HG02973 (cell line): ENCODE measurements around the gene UQCR10.

ENCODE experiments used
- ATAC-seq: cut with Tn5 transposase; IDR thresholded peaks from one replicate; pipeline ENCODE4 v1.9.1; 2021; ENCODE audit warnings: moderate library complexity; ENCODE audit not compliant: unreplicated experiment

UQCR10 gene

GRCh38 chr22:29767171-29768051 is at the start of gene UQCR10:
Gene UQCR10 (plus strand): TSS chr22:29767369. CDS start chr22:29767399, 30 bp downstream.
- peak; percentile 58 for ATAC-seq

- ATAC-seq = no peak
These were observed 49.4 kb upstream of the UQCR10 start for GRCh38 chr22:29717789-29718188.

- ATAC-seq = no peak
These were observed 47.9 kb upstream of the UQCR10 start for GRCh38 chr22:29718949-29719898.

GRCh38 chr22:29719899-29720645 is 47.1 kb upstream of the UQCR10 start, which contains the start of gene CABP7:
Gene CABP7 (plus strand): TSS chr22:29720003. CDS start chr22:29720425, 422 bp downstream.
- ATAC-seq = no peak

- ATAC-seq = no peak
These were observed 46.3 kb upstream of the UQCR10 start for GRCh38 chr22:29720811-29721323.

- ATAC-seq = no peak
These were observed 45.0 kb upstream of the UQCR10 start for GRCh38 chr22:29722151-29722550.

- no peak for ATAC-seq
These were observed 44.6 kb upstream of the UQCR10 start for GRCh38 chr22:29722587-29722986.

- ATAC-seq = no peak
These were observed 43.4 kb upstream of the UQCR10 start for GRCh38 chr22:29723766-29724165.

- ATAC-seq = no peak
These were observed 42.3 kb upstream of the UQCR10 start for GRCh38 chr22:29724843-29725242.

GRCh38 chr22:29726106-29726505 is 41.1 kb upstream of the UQCR10 start:
- ATAC-seq = no peak

- ATAC-seq = no peak
These were observed 40.5 kb upstream of the UQCR10 start for GRCh38 chr22:29726512-29727130.

GRCh38 chr22:29727131-29727523 is 40.0 kb upstream of the UQCR10 start:
- ATAC-seq = no peak

GRCh38 chr22:29729161-29729560 is 38.0 kb upstream of the UQCR10 start:
- ATAC-seq = no peak

- no peak for ATAC-seq
These were observed 35.9 kb upstream of the UQCR10 start for GRCh38 chr22:29731058-29731850.

GRCh38 chr22:29732883-29733282 is 34.3 kb upstream of the UQCR10 start:
- ATAC-seq = no peak

- ATAC-seq = no peak
These were observed 33.6 kb upstream of the UQCR10 start for GRCh38 chr22:29733362-29734201.

GRCh38 chr22:29734406-29734805 is 32.8 kb upstream of the UQCR10 start:
- ATAC-seq = no peak

GRCh38 chr22:29734838-29735237 is 32.3 kb upstream of the UQCR10 start:
- no peak for ATAC-seq
